GM18867 (cell line): ENCODE data around the gene OR1F1.
A peak's percentile ranks its signal among the peaks of the same experiment; 100 is the strongest.
"Not testable (repeated sequence)": the region's sequence is repeated elsewhere in the genome, so short reads cannot be mapped to it uniquely, and the experiment has no call there.

Source experiments
- ATAC-seq: cut with Tn5 transposase; IDR thresholded peaks from one replicate; pipeline ENCODE4 v1.9.1; 2021; ENCODE audit warnings: mild to moderate bottlenecking, moderate library complexity; ENCODE audit not compliant: unreplicated experiment

The OR1F1 gene

DNA sequence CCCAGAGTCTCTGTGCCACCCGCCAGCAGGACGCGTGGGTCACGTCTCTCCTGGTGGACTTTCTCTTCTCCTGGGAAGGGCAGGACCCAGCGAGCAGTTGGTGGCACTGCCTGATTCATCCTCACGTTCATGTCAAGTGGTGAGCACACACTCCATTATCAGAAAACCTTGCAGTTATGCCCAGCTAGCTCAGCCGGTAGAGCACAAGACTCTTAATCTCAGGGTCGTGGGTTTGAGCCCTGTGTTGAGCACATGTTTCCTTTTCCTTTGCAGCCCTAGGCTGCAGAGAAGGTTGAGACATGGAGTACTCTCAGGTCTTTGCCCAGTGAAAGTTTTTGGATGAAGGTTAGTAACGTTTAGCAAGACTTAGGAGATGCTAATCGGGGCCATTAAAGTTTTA is 8.0 kb downstream of the OR1F1 start:
- no peak for ATAC-seq

DNA sequence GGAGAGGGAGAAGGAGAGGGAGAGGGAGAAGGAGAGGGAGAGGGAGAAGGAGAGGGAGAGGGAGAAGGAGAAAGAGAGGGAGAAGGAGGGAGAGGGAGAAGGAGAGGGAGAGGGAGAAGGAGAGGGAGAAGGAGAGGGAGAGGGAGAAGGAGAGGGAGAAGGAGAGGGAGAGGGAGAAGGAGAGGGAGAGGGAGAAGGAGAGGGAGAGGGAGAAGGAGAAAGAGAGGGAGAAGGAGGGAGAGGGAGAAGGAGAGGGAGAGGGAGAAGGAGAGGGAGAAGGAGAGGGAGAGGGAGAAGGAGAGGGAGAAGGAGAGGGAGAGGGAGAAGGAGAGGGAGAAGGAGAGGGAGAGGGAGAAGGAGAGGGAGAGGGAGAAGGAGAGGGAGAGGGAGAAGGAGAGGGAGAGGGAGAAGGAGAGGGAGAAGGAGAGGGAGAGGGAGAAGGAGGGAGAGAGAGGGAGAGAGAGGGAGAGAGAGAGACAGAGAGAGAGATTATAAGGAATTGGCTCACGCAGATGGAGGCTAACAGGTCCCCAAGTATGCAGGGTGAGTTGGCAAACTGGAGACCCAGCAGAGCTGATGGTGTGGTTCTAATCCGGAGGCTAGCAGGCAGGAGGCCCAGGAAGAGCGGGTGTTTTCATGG is 9.8 kb downstream of the OR1F1 start:
- ATAC-seq: not testable (repeated sequence)

GRCh38 chr16:3198334-3199072 is 10.5 kb downstream of the OR1F1 start:
- ATAC-seq: no peak

GRCh38 chr16:3202903-3203539 is 15.0 kb downstream of the OR1F1 start:
- ATAC-seq: no peak

- ATAC-seq: not testable (repeated sequence)
Observed at GRCh38 chr16:3205939-3206338, 17.9 kb downstream of the OR1F1 start.

DNA sequence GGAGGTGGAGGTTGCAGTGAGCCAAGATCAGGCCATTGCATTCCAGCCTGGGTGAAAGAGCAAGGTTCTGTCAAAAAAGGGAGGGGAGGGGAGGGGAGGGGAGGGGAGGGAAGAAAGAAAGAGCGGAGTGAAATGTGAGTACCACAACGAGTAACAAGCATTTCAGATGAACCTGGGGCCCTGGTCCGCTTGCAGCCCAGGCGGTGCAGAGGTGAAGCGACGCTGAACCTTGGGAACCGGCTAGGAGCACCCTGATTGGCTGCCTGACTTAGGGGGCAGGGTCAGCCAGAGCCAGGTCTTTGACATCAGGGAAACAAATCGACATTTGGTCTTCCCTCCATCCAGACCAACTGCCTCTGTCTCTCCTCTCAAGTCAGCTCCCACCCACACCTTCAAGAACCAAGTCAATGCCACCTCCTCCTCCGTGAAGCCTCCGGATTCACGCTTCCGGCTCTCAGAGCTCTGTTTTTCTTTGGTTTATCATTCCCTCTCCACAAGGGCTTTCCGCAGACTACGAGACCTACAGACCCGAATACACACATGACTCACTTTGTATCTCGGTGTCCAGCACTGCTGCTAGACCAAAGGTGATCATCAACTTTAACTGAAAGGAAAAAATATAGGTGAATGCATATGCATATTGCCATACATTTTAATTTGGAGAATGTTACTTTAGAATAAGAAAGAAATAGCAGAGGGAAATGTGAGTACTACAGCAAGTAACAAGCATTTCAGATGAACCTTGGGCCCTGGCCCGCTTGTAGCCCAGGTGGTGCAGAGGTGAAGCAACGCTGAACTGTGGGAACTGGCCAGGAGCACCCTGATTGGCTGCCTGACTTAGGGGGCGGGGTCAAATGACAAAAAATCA is 19.3 kb downstream of the OR1F1 start:
- no peak for ATAC-seq

- no peak for ATAC-seq
Observed at GRCh38 chr16:3212006-3212405, 24.0 kb downstream of the OR1F1 start.

DNA sequence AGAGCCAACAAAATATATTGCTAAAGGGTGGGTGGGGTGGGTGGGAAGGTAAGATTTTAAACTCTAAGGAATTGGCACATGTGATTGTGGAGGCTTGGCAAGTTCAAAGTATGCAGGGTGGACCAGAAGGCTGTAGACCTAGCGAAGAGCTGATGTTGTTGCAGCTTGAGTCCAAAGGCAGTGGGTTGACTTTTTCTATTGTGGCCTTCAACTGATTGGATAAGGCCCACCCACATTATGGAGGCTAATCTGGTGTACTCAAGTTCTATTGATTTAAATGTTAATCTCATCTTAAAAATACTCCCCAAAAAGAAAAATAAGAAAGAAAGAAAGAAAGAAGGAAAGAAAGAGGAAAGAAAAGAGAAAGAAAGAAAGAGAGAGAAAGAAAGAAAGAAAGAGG is 24.6 kb downstream of the OR1F1 start:
- ATAC-seq: no peak

DNA sequence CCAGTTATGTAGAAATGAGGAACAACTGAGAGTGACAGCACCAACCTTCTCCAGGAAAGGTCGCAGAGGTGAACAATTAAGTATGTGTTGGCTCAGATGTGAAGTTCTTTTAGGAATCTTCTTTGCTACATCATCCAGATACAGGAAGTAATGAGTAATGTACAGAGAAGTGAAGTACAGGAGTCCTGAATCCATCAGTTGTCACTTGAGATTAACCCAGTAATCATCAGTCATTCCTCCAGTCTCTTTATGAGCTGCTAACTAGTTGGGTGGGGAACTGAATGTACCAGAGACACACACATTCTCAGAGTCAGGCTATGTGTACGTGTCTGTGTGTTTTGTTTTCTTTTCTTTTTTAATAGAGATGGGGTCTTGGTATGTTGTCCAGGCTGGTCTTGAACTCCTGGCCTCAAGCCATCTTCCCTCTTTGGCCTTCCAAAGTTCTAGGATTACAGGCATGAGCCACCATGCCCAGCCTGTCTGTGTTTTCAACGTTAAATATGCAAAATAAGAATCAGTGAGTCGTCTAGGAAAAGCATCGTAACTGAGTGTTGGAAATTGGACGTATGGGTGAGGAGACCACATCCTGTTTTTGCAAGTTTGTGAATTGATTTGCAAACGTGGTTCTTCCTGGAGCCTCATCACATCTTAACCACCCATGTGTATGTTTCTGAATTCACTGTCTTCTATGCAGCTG is 27.0 kb downstream of the OR1F1 start:
- ATAC-seq: no peak

DNA sequence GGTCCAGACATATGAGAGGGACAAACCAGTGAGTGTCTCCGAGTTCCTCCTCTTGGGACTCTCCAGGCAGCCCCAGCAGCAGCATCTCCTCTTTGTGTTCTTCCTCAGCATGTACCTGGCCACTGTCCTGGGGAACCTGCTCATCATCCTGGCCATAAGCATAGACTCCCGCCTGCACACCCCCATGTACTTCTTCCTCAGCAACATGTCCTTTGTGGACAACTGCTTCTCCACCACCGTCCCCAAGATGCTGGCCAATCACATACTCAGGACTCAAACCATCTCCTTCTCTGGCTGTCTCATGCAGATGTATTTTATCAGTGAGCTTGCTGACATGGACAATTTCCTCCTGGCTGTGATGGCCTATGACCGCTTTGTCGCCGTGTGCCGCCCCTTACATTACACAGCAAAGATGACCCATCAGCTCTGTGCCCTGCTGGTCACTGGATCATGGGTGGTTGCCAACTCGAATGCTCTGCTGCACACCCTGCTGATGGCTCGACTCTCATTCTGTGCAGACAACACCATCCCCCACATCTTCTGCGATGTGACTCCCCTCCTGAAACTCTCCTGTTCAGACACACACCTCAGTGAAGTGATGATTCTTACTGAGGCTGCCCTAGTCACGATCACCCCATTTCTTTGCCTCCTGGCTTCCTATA is 27.7 kb downstream of the OR1F1 start:
- ATAC-seq: no peak

DNA sequence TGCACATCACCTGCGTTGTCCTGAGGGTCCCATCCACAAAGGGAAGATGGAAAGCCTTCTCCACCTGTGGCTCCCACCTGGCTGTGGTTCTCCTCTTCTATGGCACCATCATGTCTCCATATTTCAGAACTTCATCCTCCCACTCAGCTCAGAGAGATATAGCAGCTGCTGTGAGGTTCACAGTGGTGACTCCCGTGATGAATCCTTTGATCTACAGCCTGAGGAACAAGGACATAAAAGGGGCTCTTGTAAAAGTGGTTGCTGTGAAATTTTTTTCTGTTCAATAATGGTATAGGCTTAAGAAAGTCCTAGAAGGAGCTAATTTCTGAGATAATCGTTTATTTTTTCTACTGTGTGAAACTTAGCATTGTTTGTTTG is 28.2 kb downstream of the OR1F1 start:
- no peak for ATAC-seq

DNA sequence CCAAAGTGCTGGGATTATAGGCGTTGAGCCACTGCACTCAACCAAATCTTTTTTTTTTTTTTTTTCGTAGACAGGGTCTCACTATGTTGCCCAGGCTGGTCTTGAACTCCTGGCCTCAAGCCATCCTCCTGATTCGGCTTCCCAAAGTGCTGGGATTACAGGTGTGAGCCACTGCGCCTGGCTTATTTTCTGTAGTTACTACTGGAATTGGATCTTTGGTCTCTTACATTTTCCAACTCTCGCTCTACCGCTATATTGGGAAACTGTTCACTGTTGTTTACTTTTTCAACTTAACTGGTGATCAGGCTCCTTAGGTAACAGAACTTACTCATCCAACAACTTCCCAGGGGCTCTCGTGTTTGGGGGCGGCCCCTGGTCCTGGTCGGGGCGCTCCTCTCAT is 32.8 kb downstream of the OR1F1 start:
- ATAC-seq: no peak

DNA sequence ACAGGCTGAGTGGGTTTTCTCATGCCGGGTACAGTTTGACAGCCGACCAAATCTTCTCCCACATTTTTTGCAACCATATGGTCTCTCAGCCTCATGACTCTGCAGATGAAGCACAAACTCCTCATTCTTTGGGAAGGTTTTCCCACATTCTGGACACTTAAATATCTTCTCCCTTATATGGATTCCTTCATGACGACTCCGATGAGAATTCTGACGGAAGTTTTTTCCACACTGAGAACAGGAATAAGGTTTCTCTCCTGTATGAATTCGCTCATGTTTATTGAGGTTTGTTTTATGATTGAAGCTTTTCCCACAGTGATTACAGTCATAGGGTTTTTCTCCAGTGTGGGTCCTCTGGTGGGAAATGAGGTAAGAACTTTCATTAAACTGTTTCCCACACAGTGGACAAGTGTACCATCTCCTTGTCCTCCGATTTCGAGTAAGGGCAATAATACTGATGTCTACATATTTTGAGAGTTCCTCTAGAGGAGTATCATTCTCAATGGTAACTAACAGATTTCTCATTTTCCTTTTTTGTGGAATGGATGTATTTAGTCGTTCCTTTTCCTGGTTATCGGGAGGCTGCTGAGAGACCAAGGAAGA is 36.0 kb downstream of the OR1F1 start:
- ATAC-seq: no peak

- ATAC-seq: no peak
Observed at GRCh38 chr16:3234543-3234856, 46.5 kb downstream of the OR1F1 start.

GRCh38 chr16:3234857-3235561 is 47.0 kb downstream of the OR1F1 start, which contains the start of gene ZNF200:
ZNF200 (minus strand) TSS chr16:3235158; CDS start chr16:3233755, 1,403 bp downstream.
- ATAC-seq: peak; percentile 92

- no peak for ATAC-seq
Observed at GRCh38 chr16:3235856-3236669, 48.1 kb downstream of the OR1F1 start.

- ATAC-seq: no peak
Observed at GRCh38 chr16:3241761-3242160, 53.8 kb downstream of the OR1F1 start.

DNA sequence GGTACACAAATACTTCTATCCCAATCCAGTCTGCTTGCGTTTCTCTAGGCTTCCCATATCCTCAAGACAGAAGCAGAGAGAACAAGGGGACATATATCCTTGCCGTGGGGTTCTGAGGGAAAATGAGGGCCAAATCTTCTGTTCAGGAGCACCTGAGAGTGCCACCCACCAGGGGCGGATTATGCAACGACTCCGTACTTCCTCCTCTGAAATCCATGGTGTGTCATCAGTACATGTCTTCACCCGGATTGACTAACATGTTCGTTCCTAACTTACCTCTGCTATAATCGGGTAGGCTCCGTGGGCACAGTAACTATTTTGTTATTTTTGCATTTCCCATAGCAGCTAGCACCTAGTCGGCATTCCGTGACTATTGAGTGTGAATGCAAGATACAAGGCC is 54.7 kb downstream of the OR1F1 start:
- no peak for ATAC-seq
